Stimulated activated CD8-positive, alpha-beta memory T cell treated with anti-CD3 and anti-CD28 coated beads, Interleukin-7, amount 100 ng/mL, for 4 hours (primary cell): ENCODE results near the gene EGLN1.
A peak's percentile ranks its signal among the peaks of the same experiment; 100 is the strongest.
"Not testable (repeated sequence)": the region's sequence is repeated elsewhere in the genome, so short reads cannot be mapped to it uniquely, and the experiment has no call there.

Source experiments
- DNase-seq, 2 donors: peaks; one replicate each; pipeline ENCODE4 v3.0.0-alpha.2; 2020; ENCODE audit warnings: low read depth in 2 of 2

The EGLN1 gene

DNA sequence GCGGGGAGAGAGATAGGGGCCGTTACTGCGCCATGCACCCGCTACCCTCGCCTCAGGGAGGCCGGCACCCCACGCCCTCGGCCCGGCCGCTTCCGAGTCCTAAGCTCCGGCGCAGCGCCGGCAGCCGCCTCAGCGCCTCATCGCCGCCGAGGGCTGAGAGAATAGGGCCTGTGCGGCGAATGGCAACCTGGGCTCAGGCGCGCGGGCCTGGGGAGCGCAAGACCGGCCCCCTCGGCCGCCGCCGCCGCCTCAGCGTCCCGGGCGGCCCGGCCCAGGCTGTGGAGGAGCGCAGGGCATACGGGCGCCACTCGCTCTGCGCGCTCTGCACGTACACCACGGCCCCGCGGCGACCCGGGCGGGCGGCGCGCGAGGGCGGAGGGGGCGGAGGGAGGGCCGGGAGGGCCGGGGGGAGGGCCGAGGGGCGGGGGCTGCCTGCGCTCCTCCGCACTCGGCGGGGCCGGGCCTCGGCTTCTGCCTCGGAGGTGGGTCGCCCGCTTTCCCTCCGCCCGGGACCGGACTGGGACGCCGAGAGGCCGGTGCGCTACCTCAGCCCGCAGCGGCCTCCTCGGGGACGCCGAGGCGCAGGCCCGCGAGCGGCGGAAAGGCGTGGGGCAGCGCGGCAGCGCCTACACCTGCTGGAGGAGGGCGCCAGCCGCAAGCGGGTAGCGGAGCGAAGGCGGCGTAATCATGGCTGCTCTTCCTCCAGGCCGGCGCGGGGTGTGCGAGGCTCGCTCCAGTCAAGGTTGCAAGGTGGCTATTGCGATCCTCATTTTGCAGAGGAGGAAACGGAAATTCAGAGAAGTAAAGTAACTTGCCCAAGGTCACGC, at the start of gene EGLN1:
Gene EGLN1, minus strand, starts transcription at position 317 of the 827 bp plus-strand sequence. CDS start 399 bp downstream, outside the sequence.
- DNase-seq = peak; percentile 52 to 84

- DNase-seq = not testable (repeated sequence)
Observed at GRCh38 chr1:231471500-231471899, 49.4 kb upstream of the EGLN1 start.

DNA sequence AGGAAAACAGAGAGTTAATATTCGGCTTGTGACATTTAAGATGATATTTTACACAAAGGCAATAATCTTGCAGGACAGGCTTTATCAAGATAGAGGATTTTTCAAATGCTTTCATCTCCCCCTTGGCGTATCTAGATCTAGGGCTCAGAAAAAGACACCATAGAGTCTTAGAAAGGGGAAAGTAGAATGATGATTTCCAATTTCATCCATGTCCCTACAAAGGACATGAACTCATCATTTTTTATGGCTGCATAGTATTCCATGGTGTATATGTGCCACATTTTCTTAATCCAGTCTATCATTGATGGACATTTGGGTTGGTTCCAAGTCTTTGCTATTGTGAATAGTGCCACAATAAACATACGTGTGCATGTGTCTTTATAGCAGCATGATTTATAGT, 48.9 kb upstream of the EGLN1 start:
- not testable (repeated sequence) for DNase-seq

GRCh38 chr1:231467986-231468385, 45.9 kb upstream of the EGLN1 start:
- no peak for DNase-seq

GRCh38 chr1:231465051-231465450, 43.0 kb upstream of the EGLN1 start:
- no peak for DNase-seq

DNA sequence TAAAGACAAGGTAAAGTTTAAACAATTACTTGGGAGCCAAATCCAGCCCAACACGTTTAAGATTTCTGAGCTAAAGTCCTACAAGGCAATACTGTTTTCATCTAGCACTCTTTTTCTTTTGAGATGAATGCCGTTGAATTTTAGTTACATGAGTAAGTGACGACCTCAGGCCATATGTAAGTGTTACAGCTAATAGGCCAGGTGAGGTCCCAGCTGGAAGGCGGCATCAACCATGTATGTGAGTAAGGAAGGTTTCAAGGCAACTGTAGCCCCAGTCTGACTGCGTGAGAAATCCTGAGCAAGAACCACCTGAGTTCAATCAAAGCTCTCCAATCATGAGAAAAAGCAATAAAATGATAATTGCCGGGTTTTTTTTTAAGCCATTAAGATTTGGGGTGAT, 41.5 kb upstream of the EGLN1 start:
- no peak for DNase-seq

- peak; percentile 44 to 66 for DNase-seq
Observed at GRCh38 chr1:231460614-231461013, 38.5 kb upstream of the EGLN1 start.

DNA sequence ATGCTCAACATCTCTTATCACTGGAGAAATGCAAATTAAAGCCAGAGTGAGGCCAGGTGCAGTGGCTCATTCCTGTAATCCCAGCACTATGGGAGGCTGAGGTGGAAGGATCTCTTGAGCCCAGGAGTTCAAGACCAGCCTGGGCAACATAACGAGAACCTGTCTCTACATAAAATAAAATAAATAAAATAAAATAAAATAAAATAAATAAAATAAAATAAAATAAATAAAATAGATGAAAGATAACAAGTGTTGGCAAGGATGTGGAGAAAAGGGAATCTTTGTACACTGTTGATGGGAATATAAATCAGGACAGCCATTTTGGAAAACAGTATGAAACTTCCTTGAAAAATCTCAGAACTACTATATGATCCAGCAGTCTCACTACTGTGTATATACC, 37.4 kb upstream of the EGLN1 start:
- DNase-seq = not testable (repeated sequence)

DNA sequence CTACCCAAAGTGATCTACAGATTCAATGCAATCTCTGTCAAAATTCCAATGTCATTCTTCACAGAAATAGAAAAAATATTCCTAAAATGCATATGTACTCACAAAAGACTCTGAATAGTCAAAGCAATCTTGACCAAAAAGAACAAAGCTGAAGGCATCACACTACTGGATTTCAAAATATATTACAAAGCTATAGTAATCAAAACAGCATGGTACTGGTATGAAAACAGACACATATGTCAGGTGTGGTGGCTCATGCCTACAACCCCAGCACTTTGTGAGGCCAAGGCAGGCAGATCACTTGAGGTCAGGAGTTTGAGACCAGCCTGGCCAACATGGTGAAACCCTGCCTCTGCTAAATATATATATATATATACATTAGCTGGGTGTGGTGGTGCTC, 35.9 kb upstream of the EGLN1 start:
- not testable (repeated sequence) for DNase-seq

DNA sequence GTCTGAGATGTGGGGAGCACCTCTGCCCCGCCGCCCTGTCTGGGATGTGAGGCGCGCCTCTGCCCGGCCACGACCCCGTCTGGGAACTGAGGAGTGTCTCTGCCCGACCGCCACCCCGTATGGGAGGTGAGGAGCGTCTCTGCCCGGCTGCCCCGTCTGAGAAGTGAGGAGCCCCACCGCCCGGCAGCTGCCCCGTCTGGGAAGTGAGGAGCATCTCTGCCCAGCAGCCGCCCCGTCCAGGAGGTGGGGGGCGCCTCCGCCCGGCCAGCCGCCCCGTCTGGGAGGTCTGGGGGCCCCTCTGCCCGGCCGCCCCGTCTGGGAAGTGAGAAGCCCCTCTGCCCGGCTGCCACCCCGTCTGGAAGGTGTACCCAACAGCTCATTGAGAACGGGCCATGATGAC, 32.0 kb upstream of the EGLN1 start:
- DNase-seq = not testable (repeated sequence)

GRCh38 chr1:231446138-231446537, 24.1 kb upstream of the EGLN1 start:
- DNase-seq = no peak

- DNase-seq = no peak
Observed at GRCh38 chr1:231444059-231444458, 22.0 kb upstream of the EGLN1 start.

GRCh38 chr1:231443363-231443762, 21.3 kb upstream of the EGLN1 start:
- no peak for DNase-seq

- DNase-seq = no peak
Observed at GRCh38 chr1:231442735-231443134, 20.6 kb upstream of the EGLN1 start.

DNA sequence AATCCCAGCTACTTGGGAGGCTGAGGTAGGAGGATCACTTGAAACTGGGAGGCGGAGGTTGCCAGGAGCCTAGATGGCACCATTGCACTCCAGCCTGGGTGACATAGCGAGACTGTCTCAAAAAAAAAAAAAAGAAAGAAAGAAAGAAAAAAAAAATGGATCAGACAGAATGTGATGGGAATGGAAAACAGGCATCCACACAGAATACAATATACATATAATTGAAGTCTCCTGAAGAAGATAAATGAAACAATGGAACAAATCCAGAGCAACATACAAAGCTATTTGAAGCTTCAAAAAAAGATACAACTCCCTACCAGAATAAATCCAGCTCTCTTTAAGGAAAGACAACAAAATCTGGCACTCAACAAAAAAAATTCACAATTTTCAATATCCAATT, 10.9 kb upstream of the EGLN1 start:
- DNase-seq = no peak

DNA sequence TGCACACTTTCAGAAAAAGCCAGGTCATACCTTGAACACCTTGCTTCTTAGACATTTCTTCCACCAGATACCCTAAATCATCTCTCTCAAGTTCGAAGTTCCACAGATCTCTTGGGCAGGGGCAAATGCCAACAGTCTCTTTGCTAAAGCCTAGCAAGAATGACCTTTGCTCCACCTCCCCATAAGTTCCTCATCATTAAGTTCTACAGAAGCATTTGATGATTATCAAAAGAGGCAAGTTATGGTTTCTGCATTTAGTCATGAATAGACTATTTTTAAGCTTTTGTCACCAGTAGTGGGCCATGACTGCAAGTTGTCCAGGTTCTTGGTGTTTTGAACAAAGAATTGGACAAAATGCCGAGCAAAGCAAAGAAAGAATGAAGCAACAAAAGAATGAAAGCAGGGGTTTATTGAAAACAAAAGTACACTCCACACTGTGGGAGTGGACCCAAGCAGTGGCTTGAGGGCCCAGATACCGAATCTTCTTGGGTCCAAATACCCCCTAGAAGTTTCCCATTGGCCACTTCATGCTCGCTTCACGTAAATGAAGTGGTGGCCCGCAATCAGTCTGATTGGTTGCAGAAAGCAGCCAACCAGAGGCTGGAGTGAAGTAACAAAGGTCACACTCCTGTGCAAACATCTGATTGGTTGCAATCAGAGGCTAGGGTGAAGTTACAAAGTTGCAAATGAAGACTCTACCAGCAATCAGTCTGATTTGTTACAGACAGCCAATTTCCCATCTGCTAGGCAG, 9.8 kb upstream of the EGLN1 start:
- DNase-seq = no peak

- not testable (repeated sequence) for DNase-seq
Observed at GRCh38 chr1:231430678-231431352, 8.7 kb upstream of the EGLN1 start.

GRCh38 chr1:231428377-231428776, 6.3 kb upstream of the EGLN1 start:
- DNase-seq = no peak

DNA sequence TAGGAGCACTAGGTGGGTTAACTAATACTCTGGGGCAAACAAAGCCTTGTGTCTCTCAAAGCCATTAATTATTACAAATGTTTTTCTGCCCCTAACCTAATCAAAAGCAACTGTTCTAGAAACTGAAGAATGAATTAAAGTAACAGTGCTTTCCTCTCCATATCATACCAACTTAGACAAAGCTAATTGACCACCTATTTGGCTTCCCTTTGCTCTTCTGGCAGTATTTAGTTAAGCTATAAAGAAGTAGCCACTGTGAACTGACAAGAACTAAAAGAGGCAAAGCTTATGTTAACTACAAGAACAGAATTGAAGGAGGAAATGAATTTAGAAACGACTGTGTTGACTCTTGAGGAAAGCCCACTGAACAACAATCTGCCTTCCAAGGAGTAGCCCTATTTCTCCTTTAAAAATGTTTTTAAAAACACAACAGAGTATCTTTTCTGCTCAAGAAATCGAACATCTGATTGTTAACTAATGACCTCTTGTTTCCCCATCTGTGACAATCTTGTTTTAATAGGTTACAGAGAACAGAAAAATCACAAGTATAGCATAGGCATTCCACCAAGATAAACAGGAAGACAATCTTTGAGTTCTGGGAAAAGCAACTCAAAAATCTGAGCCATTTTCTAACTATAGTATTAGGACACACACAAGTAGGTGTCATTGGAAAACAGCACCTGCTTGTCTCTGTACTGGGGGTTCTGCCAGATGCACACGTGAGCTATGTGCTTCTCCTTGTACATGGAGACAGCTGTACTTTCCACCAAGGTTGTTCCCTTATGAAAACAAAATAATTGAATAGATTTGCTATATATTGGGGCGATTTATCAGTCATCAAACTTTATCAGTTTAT, 3.1 kb upstream of the EGLN1 start:
- DNase-seq = no peak

GRCh38 chr1:231423648-231424047, 1.6 kb upstream of the EGLN1 start:
- DNase-seq = no peak

DNA sequence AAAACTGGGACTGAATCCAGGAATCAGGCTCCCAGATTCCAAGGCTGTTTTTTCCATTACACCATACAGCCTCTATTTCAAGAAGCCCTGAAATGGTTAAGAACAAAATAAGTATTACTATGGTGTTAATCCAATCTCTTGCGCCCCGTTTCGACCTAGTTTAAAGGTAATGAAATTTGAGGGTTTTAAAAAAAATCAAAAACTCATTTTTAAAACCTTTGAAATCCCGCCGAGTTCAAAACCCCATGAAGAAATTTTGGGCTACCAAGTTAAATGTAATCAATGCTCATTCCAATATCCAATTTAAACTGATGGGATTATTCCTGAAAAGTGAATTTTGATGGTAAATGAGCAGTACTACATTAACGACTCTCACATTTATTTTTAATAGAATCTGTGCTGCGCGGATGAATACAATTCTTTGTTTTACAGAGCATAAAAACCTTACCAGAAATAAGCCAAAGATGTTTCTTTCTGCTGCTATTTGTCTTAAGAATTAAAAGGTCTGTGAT, 767 bp upstream of the EGLN1 start:
- no peak for DNase-seq
